Measurements from ENCODE around the gene ZBTB20.
A peak's percentile ranks its signal among the peaks of the same experiment; 100 is the strongest.

The ZBTB20 gene

DNA sequence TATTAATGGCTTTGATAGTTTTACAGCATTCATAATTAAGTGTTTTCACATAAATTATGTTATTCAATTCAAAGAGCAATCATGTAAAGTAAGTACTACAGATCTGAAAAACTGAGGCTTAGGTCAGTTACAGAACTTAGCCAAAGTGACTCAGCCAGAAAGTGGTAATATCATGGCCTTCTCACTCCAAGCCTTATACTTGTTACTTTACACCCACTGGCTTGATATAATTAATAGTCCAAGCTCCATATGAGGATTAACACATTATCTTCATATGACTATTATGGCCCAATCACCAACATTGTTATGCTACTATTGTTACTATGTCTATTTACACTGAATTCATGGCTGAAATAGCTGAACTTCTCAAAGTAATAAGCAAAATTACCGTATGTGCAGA is 802.6 kb downstream of the ZBTB20 start:
- DNase-seq = no peak

DNA sequence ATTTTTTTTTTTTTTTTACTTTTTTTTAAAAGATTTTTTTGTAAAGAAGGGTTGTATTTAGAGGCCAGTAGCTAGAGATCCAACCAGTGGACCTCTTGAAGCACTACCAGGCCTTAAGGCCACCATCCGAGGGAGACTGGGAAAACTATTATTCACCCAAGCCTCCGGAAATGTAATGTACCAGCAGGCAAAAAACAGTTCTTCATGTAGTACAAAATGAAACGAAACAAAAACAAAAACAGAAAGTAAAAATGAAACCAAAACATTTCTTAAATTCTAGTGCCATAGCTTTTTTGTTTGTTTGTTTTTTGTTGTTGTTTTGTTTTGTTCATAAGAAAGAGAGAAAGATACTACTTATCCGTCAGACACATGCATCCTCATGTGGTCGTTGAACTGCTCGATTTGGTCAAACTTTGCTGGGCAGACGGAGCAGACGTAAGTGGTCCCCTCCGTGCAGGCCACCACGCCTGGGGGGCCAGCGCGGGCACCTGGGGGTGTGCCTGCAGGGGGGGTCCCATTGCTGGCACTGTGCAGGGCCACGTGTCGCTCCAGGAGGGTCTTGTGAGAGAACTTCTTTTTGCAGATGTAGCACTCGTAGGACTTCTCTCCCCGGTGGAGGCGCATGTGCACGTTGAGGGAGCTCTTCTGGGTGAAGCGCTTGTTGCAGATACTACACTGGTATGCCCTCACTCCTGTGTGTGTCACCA is 808.3 kb downstream of the ZBTB20 start:
- no peak for DNase-seq

DNA sequence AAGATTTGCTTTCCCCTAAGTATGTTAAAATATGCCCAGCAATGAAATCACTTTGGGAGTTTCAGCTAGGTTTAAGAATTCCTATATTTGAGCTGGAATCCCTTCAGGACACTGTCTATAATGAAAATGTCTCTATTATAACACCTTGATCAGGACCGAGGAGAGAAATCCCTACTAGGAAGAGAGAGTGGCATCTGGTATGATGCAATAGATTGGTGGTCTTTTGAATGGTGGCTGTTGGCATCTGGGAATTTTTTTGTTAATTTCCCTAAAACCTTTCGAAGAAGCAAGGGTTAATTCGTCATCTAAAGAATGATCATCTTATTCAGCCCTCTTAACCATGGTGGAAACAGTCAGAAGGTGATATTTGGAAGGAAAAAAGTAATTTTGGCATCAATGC is 810.2 kb downstream of the ZBTB20 start:
- DNase-seq = no peak

GRCh38 chr3:114336122-114336697 is 810.9 kb downstream of the ZBTB20 start:
- no peak for DNase-seq

- no peak for DNase-seq
Observed at GRCh38 chr3:114333923-114334240, 813.2 kb downstream of the ZBTB20 start.

- no peak for DNase-seq
Observed at GRCh38 chr3:114333180-114333922, 813.7 kb downstream of the ZBTB20 start.

- no peak for DNase-seq
Observed at GRCh38 chr3:114332342-114333179, 814.5 kb downstream of the ZBTB20 start.

GRCh38 chr3:114331710-114332109 is 815.4 kb downstream of the ZBTB20 start:
- no peak for DNase-seq

- DNase-seq = no peak
Observed at GRCh38 chr3:114331007-114331406, 816.1 kb downstream of the ZBTB20 start.

DNA sequence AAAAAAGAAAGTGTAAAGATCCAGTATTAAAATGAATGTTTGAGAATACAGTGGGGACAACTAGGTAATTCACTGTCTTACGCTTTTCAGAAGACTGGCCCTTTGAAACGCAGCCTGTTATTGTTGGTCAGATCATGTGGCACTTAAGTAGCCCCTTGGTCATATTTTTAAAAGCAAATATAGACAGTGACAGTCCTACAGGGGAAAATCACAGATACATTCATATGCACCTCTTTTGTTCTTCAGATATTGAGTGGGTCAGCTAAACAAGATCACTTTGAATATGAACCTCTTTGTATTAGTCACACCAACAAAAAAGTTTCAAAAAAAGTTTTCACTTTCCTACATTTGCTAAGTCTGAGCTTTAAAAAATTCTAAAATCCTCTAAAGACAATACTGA is 817.3 kb downstream of the ZBTB20 start:
- DNase-seq = no peak

DNA sequence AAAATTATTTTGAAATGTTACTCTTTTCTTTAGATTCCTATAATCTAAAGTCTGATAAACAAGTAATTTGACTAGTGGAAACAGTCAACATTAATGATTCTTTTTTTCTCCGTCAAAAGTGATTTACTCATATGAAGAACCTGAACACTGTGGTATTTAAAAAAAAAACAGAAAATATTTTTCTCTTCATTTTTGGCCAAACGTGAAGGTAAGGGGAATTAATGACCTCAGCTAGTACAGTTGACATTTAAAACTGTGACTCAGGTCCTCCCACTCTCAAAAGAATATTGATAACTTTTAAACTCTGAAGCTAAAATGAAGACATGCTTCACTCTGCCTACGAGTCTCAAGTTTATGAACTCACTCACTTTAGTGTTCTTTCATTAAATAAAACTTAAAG is 818.7 kb downstream of the ZBTB20 start:
- DNase-seq = no peak

DNA sequence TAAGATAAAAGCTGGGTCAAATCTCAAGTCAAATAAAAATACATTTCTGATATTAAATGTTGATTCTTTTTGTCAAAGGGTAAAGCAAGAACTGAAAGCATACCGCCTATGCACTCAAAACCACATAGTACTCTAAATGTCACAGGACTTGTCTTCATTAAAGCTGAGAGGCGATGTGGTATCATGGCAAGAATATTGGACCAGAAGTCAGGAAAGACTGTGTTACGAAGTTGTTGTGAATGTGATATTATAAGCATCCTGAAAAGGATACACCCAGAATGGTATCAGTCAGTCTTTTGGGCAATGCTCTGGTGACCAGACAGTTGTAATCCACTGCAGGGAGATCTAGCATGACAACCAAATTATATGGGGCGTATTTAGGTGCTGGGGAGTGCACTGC is 819.4 kb downstream of the ZBTB20 start:
- no peak for DNase-seq

DNA sequence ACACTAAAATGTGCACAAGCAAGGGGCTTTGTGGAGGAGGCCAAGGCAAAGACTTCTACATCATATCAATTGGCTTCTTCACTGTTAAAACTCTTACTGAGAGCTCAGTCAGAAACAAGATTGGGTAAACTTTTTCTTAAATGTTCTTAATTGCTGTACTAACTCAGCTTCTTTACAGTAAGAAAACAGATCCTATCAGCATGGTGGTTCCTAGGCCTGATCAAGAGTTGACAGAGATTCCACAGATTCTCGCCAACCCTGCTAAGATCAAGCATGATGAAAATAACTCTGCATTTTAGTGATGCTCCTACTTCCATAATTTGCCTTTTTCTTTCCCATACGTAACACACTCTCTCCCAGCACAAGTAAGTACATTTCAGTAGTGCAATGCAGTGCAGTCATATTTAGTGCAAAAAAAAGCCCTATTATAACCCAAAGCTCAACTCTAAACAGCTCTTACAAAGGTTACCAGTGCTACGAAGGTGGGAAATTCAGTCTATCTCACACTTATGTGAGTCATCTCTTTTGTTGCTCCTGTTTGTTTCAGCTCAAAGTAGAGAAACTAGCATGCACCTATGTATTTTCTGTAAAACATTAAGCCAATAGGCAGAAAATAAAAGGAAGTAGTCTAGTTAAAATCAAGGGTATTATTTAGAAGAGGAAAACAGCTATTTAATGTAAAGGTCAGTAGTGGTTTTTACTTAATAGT is 823.4 kb downstream of the ZBTB20 start:
- no peak for DNase-seq

DNA sequence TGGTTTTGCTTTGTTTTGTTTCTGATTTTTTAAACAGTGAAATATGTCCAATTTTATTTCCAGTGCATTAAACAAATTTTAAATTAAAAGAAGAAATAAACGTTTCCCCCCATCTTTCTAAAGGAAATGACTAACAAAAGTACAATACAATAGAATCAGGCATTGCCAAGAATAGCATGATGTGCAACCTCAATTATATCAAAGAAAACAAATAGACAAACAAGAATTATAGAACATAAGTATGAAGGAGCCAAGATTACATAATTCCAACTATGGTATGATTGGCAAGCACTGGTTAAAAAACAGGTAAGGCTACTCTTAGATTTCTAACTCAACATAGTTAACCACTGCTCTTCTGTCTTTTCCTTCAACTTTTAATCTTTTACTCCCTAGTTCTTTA is 826.8 kb downstream of the ZBTB20 start:
- no peak for DNase-seq

DNA sequence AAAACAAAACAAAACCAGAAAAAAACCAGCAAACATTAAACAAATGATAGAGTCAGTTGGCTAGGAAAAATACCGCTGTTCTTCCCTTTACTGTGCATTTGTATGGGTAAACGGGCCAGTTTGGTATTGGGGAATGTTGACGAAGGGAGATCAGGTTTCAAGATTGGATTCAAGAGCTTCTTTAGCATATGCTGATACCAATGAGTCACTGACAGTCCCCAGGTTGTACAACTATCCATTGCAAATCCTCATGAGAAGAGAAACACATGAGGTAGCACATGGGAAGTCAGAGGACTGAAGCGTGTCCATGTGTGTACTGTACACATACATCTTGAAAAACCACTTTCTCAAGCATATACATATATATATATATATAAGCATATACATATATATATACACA is 827.6 kb downstream of the ZBTB20 start:
- DNase-seq = no peak

- no peak for DNase-seq
Observed at GRCh38 chr3:114318295-114318694, 828.8 kb downstream of the ZBTB20 start.

GRCh38 chr3:114314282-114314681 is 832.8 kb downstream of the ZBTB20 start:
- DNase-seq = no peak

DNA sequence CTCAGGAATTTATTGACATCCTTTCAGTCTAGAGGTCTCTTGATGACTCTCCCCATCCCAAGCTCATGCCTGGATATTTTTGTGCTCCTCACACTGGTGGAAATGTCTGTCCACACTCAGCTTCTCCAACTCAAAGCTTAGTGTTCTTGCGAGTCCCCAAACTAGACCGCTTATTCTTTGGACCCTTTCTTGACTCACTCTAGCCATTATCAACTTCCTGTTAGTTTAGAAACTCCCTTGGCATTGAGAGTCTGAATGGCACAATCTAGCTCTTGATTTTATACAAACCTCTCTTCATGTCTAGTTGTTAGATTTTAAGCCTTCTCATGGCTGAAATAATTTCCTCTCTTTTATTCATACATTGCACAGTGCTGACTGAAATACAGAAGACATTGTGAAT is 833.7 kb downstream of the ZBTB20 start:
- DNase-seq = no peak

DNA sequence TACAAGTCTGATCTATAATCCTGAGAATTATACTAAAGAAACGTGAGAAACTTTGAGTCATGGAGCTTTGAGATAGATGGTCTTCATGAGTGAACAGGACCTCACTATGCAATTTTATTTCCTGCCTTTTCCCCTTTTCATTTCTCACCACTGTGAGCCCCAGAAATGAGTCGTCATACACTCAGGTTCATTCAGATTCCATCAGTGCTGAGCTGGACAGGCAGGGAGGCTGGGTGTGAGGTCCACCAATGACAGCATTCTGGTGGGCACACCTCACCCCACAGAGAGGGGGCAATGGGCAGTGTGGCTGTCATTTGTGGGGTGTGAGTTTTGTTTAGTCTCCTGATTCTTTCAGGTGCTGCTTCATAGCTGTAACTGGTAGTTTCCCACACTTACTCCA is 836.4 kb downstream of the ZBTB20 start:
- DNase-seq = no peak

- DNase-seq = peak; percentile 54 to 65
Observed at GRCh38 chr3:114308830-114309229, 838.3 kb downstream of the ZBTB20 start.

DNA sequence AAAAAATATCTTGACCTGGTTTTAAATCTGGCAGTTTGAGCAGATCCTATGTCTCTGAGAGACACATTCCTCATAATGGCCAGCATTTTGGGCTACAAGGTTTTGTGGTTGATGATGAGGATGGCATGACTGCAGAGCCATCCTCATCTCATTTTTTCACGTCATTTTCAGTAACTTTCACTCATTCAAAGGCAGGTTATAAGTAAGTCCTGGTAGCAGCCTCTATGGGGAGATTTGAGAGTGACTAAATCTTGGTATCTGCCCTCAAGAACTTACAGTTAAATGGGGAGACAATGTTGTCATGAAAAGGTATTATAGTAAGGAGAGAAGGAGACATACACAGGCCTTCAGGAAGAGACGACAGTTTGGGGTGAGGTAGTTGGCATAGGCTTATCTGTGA is 838.7 kb downstream of the ZBTB20 start:
- DNase-seq = no peak

GRCh38 chr3:114307832-114308231 is 839.3 kb downstream of the ZBTB20 start:
- no peak for DNase-seq

All from activated CD4-positive, alpha-beta T cell treated with anti-CD3 and anti-CD28 coated beads, Interleukin-2, amount 50 U/mL, for 4 hours (primary cell).